DMS 273 (cell line): Measurements from ENCODE around the gene PLCD3.

ENCODE experiments used
- DNase-seq: peaks from one replicate; lab custom pipeline; 2025; ENCODE audit not compliant: unreplicated experiment; lab: John Stamatoyannopoulos, UW

Gene PLCD3

GRCh38 chr17:45132320-45132571, at the start of gene PLCD3:
PLCD3 (minus strand) TSS chr17:45132515; CDS start chr17:45132410, 105 bp downstream.
- no peak for DNase-seq

GRCh38 chr17:45177563-45177962, 45.2 kb upstream of the PLCD3 start:
- DNase-seq, result no peak

GRCh38 chr17:45175759-45176115, 43.4 kb upstream of the PLCD3 start:
- no peak for DNase-seq

GRCh38 chr17:45172541-45173286, 40.4 kb upstream of the PLCD3 start:
- DNase-seq, result peak; percentile 91

- no peak for DNase-seq
Measured at GRCh38 chr17:45172232-45172540, 39.9 kb upstream of the PLCD3 start.

GRCh38 chr17:45171338-45172231, 39.3 kb upstream of the PLCD3 start:
- peak; percentile 81 for DNase-seq

- peak; percentile 59 for DNase-seq
Measured at GRCh38 chr17:45170931-45171337, 38.6 kb upstream of the PLCD3 start.

GRCh38 chr17:45170280-45170930, 38.1 kb upstream of the PLCD3 start:
- DNase-seq, result no peak

- no peak for DNase-seq
Measured at GRCh38 chr17:45168991-45169752, 36.9 kb upstream of the PLCD3 start.

GRCh38 chr17:45164734-45165269, 32.5 kb upstream of the PLCD3 start:
- no peak for DNase-seq

GRCh38 chr17:45162025-45162687, 29.8 kb upstream of the PLCD3 start:
- DNase-seq, result no peak

GRCh38 chr17:45161288-45162024, 29.1 kb upstream of the PLCD3 start, which contains the start of gene HEXIM2:
HEXIM2 (plus strand) TSS chr17:45161875; CDS start chr17:45162794, 919 bp downstream.
- DNase-seq, result peak; percentile 100

GRCh38 chr17:45160447-45161287, 28.4 kb upstream of the PLCD3 start:
- peak; percentile 86 for DNase-seq

GRCh38 chr17:45156242-45156641, 23.9 kb upstream of the PLCD3 start:
- no peak for DNase-seq

- DNase-seq, result no peak
Measured at GRCh38 chr17:45155483-45155882, 23.2 kb upstream of the PLCD3 start.

- no peak for DNase-seq
Measured at GRCh38 chr17:45155029-45155428, 22.7 kb upstream of the PLCD3 start.

GRCh38 chr17:45150911-45151809, 18.8 kb upstream of the PLCD3 start:
- DNase-seq, result peak; percentile 49
